GM23248 (cell line): ENCODE results near the gene ATG12.

Source experiments
- EZH2 ChIP-seq: fragments of 200-600 bp; sonication (generic); IDR thresholded peaks from 2 replicates; pipeline ENCODE4 v1.6.1; 2018; ENCODE audit warnings: antibody characterized with exemption, mild to moderate bottlenecking; ENCODE audit not compliant: insufficient read depth, poor library complexity, severe bottlenecking
- EZH2phosphoT487 ChIP-seq: fragments of 200-600 bp; sonication (generic); IDR thresholded peaks from 2 replicates; pipeline ENCODE4 v1.6.1; 2018; ENCODE audit warnings: antibody characterized with exemption, moderate library complexity, mild to moderate bottlenecking, low read depth; ENCODE audit not compliant: insufficient read depth

- TF ChIP-seq EZH2 (no peak), EZH2phosphoT487 (no peak)
Observed at GRCh38 chr5:115800108-115800507, 41.3 kb downstream of the ATG12 start.
